Neural progenitor cell (in vitro differentiated cells): ENCODE results near the gene LARGE1.

ENCODE experiments used
- EZH2 ChIP-seq: fragments of 200-600 bp; sonication (generic); IDR thresholded peaks from 2 replicates; pipeline ENCODE4 v1.6.1; 2017; ENCODE audit warnings: antibody characterized with exemption, mild to moderate bottlenecking, moderate library complexity
- EZH2phosphoT487 ChIP-seq: fragments of 200-600 bp; sonication (generic); IDR thresholded peaks from 2 replicates; pipeline ENCODE4 v1.6.1; 2017; ENCODE audit warnings: antibody characterized with exemption
- TF ChIP-seq, protein P1 (sequence below): fragments of 200-600 bp; sonication (generic); IDR thresholded peaks from 2 replicates; pipeline ENCODE4 v1.5.1; 2017; ENCODE audit warnings: antibody characterized with exemption, mild to moderate bottlenecking

GRCh38 chr22:33875316-33875715 is 45.0 kb downstream of the LARGE1 start:
- TF ChIP-seq, protein P1, sequence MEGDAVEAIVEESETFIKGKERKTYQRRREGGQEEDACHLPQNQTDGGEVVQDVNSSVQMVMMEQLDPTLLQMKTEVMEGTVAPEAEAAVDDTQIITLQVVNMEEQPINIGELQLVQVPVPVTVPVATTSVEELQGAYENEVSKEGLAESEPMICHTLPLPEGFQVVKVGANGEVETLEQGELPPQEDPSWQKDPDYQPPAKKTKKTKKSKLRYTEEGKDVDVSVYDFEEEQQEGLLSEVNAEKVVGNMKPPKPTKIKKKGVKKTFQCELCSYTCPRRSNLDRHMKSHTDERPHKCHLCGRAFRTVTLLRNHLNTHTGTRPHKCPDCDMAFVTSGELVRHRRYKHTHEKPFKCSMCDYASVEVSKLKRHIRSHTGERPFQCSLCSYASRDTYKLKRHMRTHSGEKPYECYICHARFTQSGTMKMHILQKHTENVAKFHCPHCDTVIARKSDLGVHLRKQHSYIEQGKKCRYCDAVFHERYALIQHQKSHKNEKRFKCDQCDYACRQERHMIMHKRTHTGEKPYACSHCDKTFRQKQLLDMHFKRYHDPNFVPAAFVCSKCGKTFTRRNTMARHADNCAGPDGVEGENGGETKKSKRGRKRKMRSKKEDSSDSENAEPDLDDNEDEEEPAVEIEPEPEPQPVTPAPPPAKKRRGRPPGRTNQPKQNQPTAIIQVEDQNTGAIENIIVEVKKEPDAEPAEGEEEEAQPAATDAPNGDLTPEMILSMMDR = no peak
- TF ChIP-seq EZH2 = no peak
- no peak for TF ChIP-seq EZH2phosphoT487
